Caco-2 (cell line): Measurements from ENCODE around the gene CYGB. TPM values are rescaled to one million over a fixed set of nuclear protein-coding genes. Genes with fewer than 3 reads are reported as not detected.
A peak's percentile ranks its signal among the peaks of the same experiment; 100 is the strongest.

Source experiments
- BruUV-seq: library from RNA; stranded (reverse); fragments of 400-500 nt; replicated peaks from 2 replicates; lab custom pipeline; 2021; lab: Mats Ljungman, UMichigan
- CTCF ChIA-PET: fragments of 300-600 bp; sonication (Branson Sonifier 250); formaldehyde crosslinking; loops from one replicate; lab custom pipeline; 2022; ENCODE audit warnings: antibody characterized with exemption; lab: Charles Lee
- POLR2A ChIA-PET: fragments of 300-600 bp; sonication (Branson Sonifier 250); formaldehyde crosslinking; loops from one replicate; lab custom pipeline; 2022; ENCODE audit warnings: antibody characterized with exemption; lab: Charles Lee
- DNase-seq, 2 experiments: peaks; one replicate each; pipeline versions ENCODE4 v3.0.0 to v3.0.0-alpha.2; 2020 to 2022
- H3K27me3 ChIP-seq: replicated peaks from 2 replicates; pipeline ENCODE4 v1.6.0; 2011; ENCODE audit warnings: low read length; ENCODE audit not compliant: control insufficient read depth, insufficient read depth
- H3K36me3 ChIP-seq: 2 replicates; pipeline ENCODE4 v1.5.1; 2011; ENCODE audit warnings: low read length; ENCODE audit not compliant: control insufficient read depth, insufficient read depth
- H3K4me1 ChIP-seq: fragments of 250-450 bp; sonication (Bioruptor Pico); 2 replicates; pipeline ENCODE4 v1.5.1; 2020; ENCODE audit warnings: mild to moderate bottlenecking
- H3K4me3 ChIP-seq: 2 replicates; pipeline ENCODE4 v1.5.1; 2011; ENCODE audit warnings: low read depth, mild to moderate bottlenecking, control low read depth, low read length
- H3K9me3 ChIP-seq: fragments of 250-450 bp; sonication (Bioruptor Pico); 2 replicates; pipeline ENCODE4 v1.5.1; 2020; ENCODE audit warnings: mild to moderate bottlenecking, moderate library complexity
- H3K27ac Mint-ChIP-seq: one replicate; pipeline ENCODE4 v1.8.0; 2022; ENCODE audit warnings: mixed read lengths; ENCODE audit not compliant: unreplicated experiment
- H3K27me3 Mint-ChIP-seq: one replicate; pipeline ENCODE4 v1.8.0; 2022; ENCODE audit warnings: mixed read lengths; ENCODE audit not compliant: insufficient read depth, unreplicated experiment
- H3K36me3 Mint-ChIP-seq: one replicate; pipeline ENCODE4 v1.8.0; 2022; ENCODE audit warnings: mild to moderate bottlenecking, mixed read lengths; ENCODE audit not compliant: insufficient read depth, unreplicated experiment
- H3K4me1 Mint-ChIP-seq: one replicate; pipeline ENCODE4 v1.8.0; 2022; ENCODE audit warnings: low read depth, mixed read lengths; ENCODE audit not compliant: unreplicated experiment
- H3K4me3 Mint-ChIP-seq: one replicate; pipeline ENCODE4 v1.8.0; 2022; ENCODE audit warnings: mild to moderate bottlenecking, moderate library complexity, mixed read lengths; ENCODE audit not compliant: unreplicated experiment
- H3K9me3 Mint-ChIP-seq: one replicate; pipeline ENCODE4 v1.8.0; 2022; ENCODE audit warnings: mixed read lengths; ENCODE audit not compliant: unreplicated experiment
- intact Hi-C: fragments of 100-400 bp; cut with micrococcal nuclease; formaldehyde crosslinking; loops from one replicate; pipeline ENCODE4 v1.10.0; 2022; ENCODE audit not compliant: unreplicated experiment
- total RNA-seq: library from RNA; stranded (reverse); gene quantifications from 2 replicates; pipeline ENCODE4 v1.2.3, GENCODE V29; 2022
- TF ChIP-seq, protein P1 (sequence below), 2 experiments: fragments of 200-600 bp in 1 of 2; IDR thresholded peaks; 1 replicate in 1 of 2; 2 replicates in 1 of 2; pipeline versions ENCODE4 v1.5.1 to v1.8.0; 2011 to 2022; ENCODE audit warnings: antibody characterized with exemption in 1 of 2, control low read depth in 1 of 2, inconsistent platforms in 1 of 2, low read depth in 1 of 2, low read length in 1 of 2, mild to moderate bottlenecking in 1 of 2, moderate library complexity in 1 of 2; ENCODE audit not compliant: insufficient read depth in 1 of 2, severe bottlenecking in 1 of 2, unreplicated experiment in 1 of 2

Gene CYGB
- total RNA-seq, 1 experiment from 2014 or later = 0.32 TPM

DNA sequence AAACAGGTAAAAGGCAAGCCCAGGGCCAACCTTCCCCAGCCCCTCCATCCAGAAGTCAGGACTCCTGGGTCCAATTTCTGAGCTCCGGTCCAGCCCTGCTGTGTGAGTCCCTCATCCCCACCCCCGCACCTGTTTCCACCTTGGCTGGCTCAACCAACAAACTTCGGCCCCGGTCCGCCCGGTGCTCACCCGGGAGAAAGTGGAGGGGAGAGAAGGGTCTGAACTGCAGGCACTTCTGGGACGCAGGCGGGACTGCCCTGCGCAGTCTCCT, 36.8 kb downstream of the CYGB start:
- Mint-ChIP-seq H3K27me3 (no peaks in the 10 kb centered on the region), H3K4me1 (peaks cover 21% of the 10 kb centered on the region), H3K36me3 (peaks cover 10% of the 10 kb centered on the region), H3K4me3 (peak overlapping the region; percentile 87), H3K27ac (peak overlapping the region; percentile 91), H3K9me3 (no peaks in the 10 kb centered on the region)
- Histone ChIP-seq H3K4me1 (peaks cover 33% of the 10 kb centered on the region), H3K36me3 (no peaks in the 10 kb centered on the region), H3K4me3 (peak overlapping the region; percentile 64), H3K27me3 (no peaks in the 10 kb centered on the region), H3K9me3 (no peaks in the 10 kb centered on the region)
- DNase-seq = no peak
- BruUV-seq = TSS peak; percentile 41
- CTCF ChIA-PET = interaction anchor here (0.8 to 1.2 kb wide), 2 partner anchors 42 to 103 kb away, joined by 3 to 4 read pairs; no protein-coding TSS in a partner anchor
- TF ChIP-seq, protein P1, sequence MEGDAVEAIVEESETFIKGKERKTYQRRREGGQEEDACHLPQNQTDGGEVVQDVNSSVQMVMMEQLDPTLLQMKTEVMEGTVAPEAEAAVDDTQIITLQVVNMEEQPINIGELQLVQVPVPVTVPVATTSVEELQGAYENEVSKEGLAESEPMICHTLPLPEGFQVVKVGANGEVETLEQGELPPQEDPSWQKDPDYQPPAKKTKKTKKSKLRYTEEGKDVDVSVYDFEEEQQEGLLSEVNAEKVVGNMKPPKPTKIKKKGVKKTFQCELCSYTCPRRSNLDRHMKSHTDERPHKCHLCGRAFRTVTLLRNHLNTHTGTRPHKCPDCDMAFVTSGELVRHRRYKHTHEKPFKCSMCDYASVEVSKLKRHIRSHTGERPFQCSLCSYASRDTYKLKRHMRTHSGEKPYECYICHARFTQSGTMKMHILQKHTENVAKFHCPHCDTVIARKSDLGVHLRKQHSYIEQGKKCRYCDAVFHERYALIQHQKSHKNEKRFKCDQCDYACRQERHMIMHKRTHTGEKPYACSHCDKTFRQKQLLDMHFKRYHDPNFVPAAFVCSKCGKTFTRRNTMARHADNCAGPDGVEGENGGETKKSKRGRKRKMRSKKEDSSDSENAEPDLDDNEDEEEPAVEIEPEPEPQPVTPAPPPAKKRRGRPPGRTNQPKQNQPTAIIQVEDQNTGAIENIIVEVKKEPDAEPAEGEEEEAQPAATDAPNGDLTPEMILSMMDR (IDR thresholded peaks at IDR 0.05; ENCODE audit: insufficient read depth in 1 of 2, low read depth in 1 of 2, low read length in 1 of 2, severe bottlenecking in 1 of 2, unreplicated experiment in 1 of 2) = no peak
- POLR2A ChIA-PET = no interaction called here
- intact Hi-C loops = no loop called here

DNA sequence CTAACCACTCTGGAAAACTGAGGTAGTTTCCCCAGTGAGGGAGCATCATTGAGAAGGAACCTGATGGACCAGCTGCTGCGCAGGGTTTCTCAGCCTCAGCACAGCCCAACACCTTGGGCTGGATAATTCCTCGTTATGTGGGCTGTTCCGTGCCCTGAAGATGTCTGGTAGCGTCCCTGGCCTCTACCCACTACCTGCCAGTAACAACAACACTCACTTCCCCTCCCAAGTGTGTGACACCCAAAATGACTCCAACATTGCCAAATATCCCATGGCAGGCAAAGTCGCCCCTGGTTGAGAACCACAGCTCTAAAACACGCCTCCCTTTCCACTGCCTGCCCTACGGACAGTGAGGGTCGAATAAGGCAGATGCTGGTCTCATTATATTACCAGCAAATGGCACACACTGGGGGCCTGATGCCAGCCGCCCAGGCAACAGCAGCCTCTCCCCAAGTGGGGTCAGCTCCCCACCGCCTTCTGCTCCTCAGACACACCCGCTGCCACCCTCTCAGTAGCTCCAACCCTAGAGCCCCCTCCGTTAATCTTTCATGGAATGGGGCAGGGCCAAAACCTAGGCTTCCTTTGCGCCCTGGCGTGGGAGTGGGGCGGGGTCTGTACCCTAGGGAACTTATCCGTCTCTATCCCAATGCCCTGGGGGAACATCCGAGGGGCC, 37.3 kb downstream of the CYGB start:
- no peaks in the 10 kb centered on the region for H3K9me3 Mint-ChIP-seq
- H3K27me3 ChIP-seq = no peaks in the 10 kb centered on the region
- BruUV-seq = no TSS peak
- H3K4me3 Mint-ChIP-seq = peak overlapping the region; percentile 87
- peak overlapping the region; percentile 91 for H3K27ac Mint-ChIP-seq
- H3K4me3 ChIP-seq = peak overlapping the region; percentile 64
- peak in 1 of 2 experiments; percentile 33 for DNase-seq
- intact Hi-C loops = no loop called here
- POLR2A ChIA-PET = no interaction called here
- TF ChIP-seq, protein P1 (IDR thresholded peaks at IDR 0.05; ENCODE audit: insufficient read depth in 1 of 2, low read depth in 1 of 2, low read length in 1 of 2, severe bottlenecking in 1 of 2, unreplicated experiment in 1 of 2) = no peak
- CTCF ChIA-PET = interaction anchor here (0.7 to 1.2 kb wide), 4 partner anchors 11 to 103 kb away, joined by 3 to 6 read pairs (median 4); no protein-coding TSS in a partner anchor
- H3K36me3 Mint-ChIP-seq = peaks cover 10% of the 10 kb centered on the region
- peaks cover 33% of the 10 kb centered on the region for H3K4me1 ChIP-seq
- H3K36me3 ChIP-seq = no peaks in the 10 kb centered on the region
- H3K27me3 Mint-ChIP-seq = no peaks in the 10 kb centered on the region
- no peaks in the 10 kb centered on the region for H3K9me3 ChIP-seq
- peaks cover 21% of the 10 kb centered on the region for H3K4me1 Mint-ChIP-seq

DNA sequence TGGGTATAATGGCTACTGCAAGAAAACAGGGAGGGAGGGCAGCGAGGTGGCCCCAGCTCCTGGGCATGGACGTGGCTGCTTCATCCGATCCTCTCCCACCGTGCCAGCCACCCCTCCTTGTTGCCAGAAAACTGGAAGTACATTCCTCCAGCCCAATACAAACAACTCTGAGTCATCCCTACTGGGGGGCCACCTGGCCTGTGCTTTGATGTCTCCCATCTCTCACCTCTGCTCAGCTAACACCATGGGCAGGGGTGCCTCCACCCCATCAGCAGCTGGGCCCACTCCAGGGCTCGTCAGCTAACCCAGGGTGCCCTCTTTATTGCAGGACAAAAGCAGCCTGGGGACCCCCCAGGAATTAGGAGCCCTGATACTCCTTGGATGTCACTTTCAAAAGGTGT, 38.2 kb downstream of the CYGB start:
- peak in 1 of 2 experiments; percentile 32 for DNase-seq
- ChIA-PET CTCF (interaction anchor here (0.7 to 1.2 kb wide), 4 partner anchors 21 to 102 kb away, joined by 3 to 6 read pairs (median 4); partner anchors contain the start of gene UBE2O), POLR2A (interaction anchor here (0.6 kb wide), 1 partner anchor 209 kb away, joined by 3 read pairs; no protein-coding TSS in a partner anchor)
- Mint-ChIP-seq H3K9me3 (no peaks in the 10 kb centered on the region), H3K4me3 (peak overlapping the region; percentile 87), H3K4me1 (peaks cover 21% of the 10 kb centered on the region), H3K27ac (no peak overlapping the region), H3K27me3 (no peaks in the 10 kb centered on the region), H3K36me3 (peaks cover 10% of the 10 kb centered on the region)
- TF ChIP-seq, protein P1 (IDR thresholded peaks at IDR 0.05; ENCODE audit: insufficient read depth in 1 of 2, low read depth in 1 of 2, low read length in 1 of 2, severe bottlenecking in 1 of 2, unreplicated experiment in 1 of 2) = no peak
- Histone ChIP-seq H3K27me3 (no peaks in the 10 kb centered on the region), H3K9me3 (no peaks in the 10 kb centered on the region), H3K4me1 (peaks cover 33% of the 10 kb centered on the region), H3K4me3 (no peak overlapping the region), H3K36me3 (no peaks in the 10 kb centered on the region)
- no TSS peak for BruUV-seq
- intact Hi-C loops = no loop called here
